Activated naive CD4-positive, alpha-beta T cell treated with anti-CD3 and anti-CD28 coated beads, Interleukin-2, amount 50 U/mL, for 16 hours (primary cell): ENCODE data around the gene NMRK2.
"Not testable (repeated sequence)": the region's sequence is repeated elsewhere in the genome, so short reads cannot be mapped to it uniquely, and the experiment has no call there.

Experiments
- DNase-seq: peaks from one replicate; pipeline ENCODE4 v3.0.0-alpha.2; 2020

NMRK2 gene

GRCh38 chr19:3932931-3933810 is at the start of gene NMRK2:
Gene NMRK2, plus strand, starts transcription at chr19:3933069. Its CDS starts 603 bp downstream, at chr19:3933672.
- no peak for DNase-seq

- no peak for DNase-seq
Measured at GRCh38 chr19:3890591-3890990, 42.3 kb upstream of the NMRK2 start.

GRCh38 chr19:3893509-3894179 is 39.2 kb upstream of the NMRK2 start:
- no peak for DNase-seq

GRCh38 chr19:3894959-3895358 is 37.9 kb upstream of the NMRK2 start:
- DNase-seq, result not testable (repeated sequence)

- no peak for DNase-seq
Measured at GRCh38 chr19:3895788-3896187, 37.1 kb upstream of the NMRK2 start.

GRCh38 chr19:3897936-3898335 is 34.9 kb upstream of the NMRK2 start:
- DNase-seq, result no peak

- no peak for DNase-seq
Measured at GRCh38 chr19:3898426-3898825, 34.4 kb upstream of the NMRK2 start.

GRCh38 chr19:3899531-3900294 is 33.2 kb upstream of the NMRK2 start:
- DNase-seq, result no peak

GRCh38 chr19:3902317-3902973 is 30.4 kb upstream of the NMRK2 start:
- DNase-seq, result no peak

GRCh38 chr19:3904233-3904632 is 28.6 kb upstream of the NMRK2 start:
- no peak for DNase-seq

GRCh38 chr19:3907626-3908265 is 25.1 kb upstream of the NMRK2 start:
- no peak for DNase-seq

- DNase-seq, result no peak
Measured at GRCh38 chr19:3908266-3909054, 24.4 kb upstream of the NMRK2 start.

GRCh38 chr19:3910105-3910504 is 22.8 kb upstream of the NMRK2 start:
- no peak for DNase-seq

- no peak for DNase-seq
Measured at GRCh38 chr19:3914199-3914598, 18.7 kb upstream of the NMRK2 start.

GRCh38 chr19:3916033-3916432 is 16.8 kb upstream of the NMRK2 start:
- no peak for DNase-seq

GRCh38 chr19:3919793-3920192 is 13.1 kb upstream of the NMRK2 start:
- no peak for DNase-seq

GRCh38 chr19:3923096-3923758 is 9.6 kb upstream of the NMRK2 start:
- no peak for DNase-seq

GRCh38 chr19:3923912-3924311 is 9.0 kb upstream of the NMRK2 start:
- no peak for DNase-seq

GRCh38 chr19:3931041-3931440 is 1.8 kb upstream of the NMRK2 start:
- DNase-seq, result no peak

- no peak for DNase-seq
Measured at GRCh38 chr19:3936506-3937442, 3.9 kb downstream of the NMRK2 start.
